Cardiac muscle cell (in vitro differentiated cells and primary cell): ENCODE data around the gene STS. TPM values are rescaled to one million over a fixed set of nuclear protein-coding genes. Genes with fewer than 3 reads are reported as not detected.
A peak's percentile ranks its signal among the peaks of the same experiment; 100 is the strongest.
"Not testable (repeated sequence)": the region's sequence is repeated elsewhere in the genome, so short reads cannot be mapped to it uniquely, and the experiment has no call there.

Experiments used
- DNase-seq, 2 donors: peaks; one replicate each; pipeline versions ENCODE4 v3.0.0 to v3.0.0-alpha.2; 2010 to 2017; ENCODE audit warnings: low read depth in 1 of 2, low spot score in 1 of 2
- H3K27ac ChIP-seq: fragments of 200-600 bp; sonication (generic); 2 replicates; pipeline ENCODE4 v1.5.1; 2016
- H3K27me3 ChIP-seq: fragments of 200-600 bp; sonication (generic); 2 replicates; pipeline ENCODE4 v1.6.0; 2016; ENCODE audit warnings: control low read depth
- H3K36me3 ChIP-seq: fragments of 200-600 bp; sonication (generic); 2 replicates; pipeline ENCODE4 v1.5.1; 2016; ENCODE audit warnings: control low read depth
- H3K4me1 ChIP-seq: fragments of 200-600 bp; sonication (generic); 2 replicates; pipeline ENCODE4 v1.8.1; 2017; ENCODE audit warnings: low read depth, mild to moderate bottlenecking, mixed run types
- H3K4me3 ChIP-seq: fragments of 200-600 bp; sonication (generic); 2 replicates; pipeline ENCODE4 v1.5.1; 2016; ENCODE audit warnings: mild to moderate bottlenecking
- H3K9me3 ChIP-seq: fragments of 200-600 bp; sonication (generic); 2 replicates; pipeline ENCODE4 v1.5.1; 2017; ENCODE audit warnings: low read depth, mild to moderate bottlenecking, control low read depth
- CTCF ChIP-seq: IDR thresholded peaks from 2 replicates; pipeline ENCODE4 v1.5.1; 2012; ENCODE audit warnings: low read depth, mild to moderate bottlenecking, low read length
- polyA plus RNA-seq: library from polyadenylated mRNA; unstranded; fragments of >200 nt; fragmentation: Nextera tagmentation; extraction: Ambion mirVana; gene quantifications from 2 replicates; pipeline ENCODE4 v1.2.1, GENCODE V29; 2016
- total RNA-seq: library from RNA; depleted of rRNA; stranded (reverse); fragments of >200 nt; gene quantifications from 2 replicates; pipeline ENCODE4 v1.2.3, GENCODE V29; 2016

The STS gene
- total and polyA plus RNA-seq, 2 experiments from 2014 or later = 1.9 to 4.9 TPM

- Histone ChIP-seq H3K9me3 (no peaks in the 10 kb centered on the region), H3K4me1 (no peaks in the 10 kb centered on the region), H3K36me3 (no peaks in the 10 kb centered on the region), H3K27me3 (no peaks in the 10 kb centered on the region), H3K27ac (no peak overlapping the region), H3K4me3 (no peak overlapping the region)
- no peak for TF ChIP-seq CTCF
- DNase-seq = no peak
Measured at GRCh38 chrX:7164174-7164573, 16.7 kb downstream of the STS start.

GRCh38 chrX:7168371-7168770, 20.9 kb downstream of the STS start:
- no peaks in the 10 kb centered on the region for H3K4me1 ChIP-seq
- no peak for TF ChIP-seq CTCF
- H3K4me3 ChIP-seq = no peak overlapping the region
- no peaks in the 10 kb centered on the region for H3K36me3 ChIP-seq
- H3K27me3 ChIP-seq = no peaks in the 10 kb centered on the region
- H3K27ac ChIP-seq = no peak overlapping the region
- no peaks in the 10 kb centered on the region for H3K9me3 ChIP-seq
- no peak for DNase-seq

GRCh38 chrX:7169627-7170026, 22.1 kb downstream of the STS start:
- Histone ChIP-seq H3K4me1 (no peaks in the 10 kb centered on the region), H3K27me3 (no peaks in the 10 kb centered on the region), H3K4me3 (no peak overlapping the region), H3K9me3 (no peaks in the 10 kb centered on the region), H3K27ac (no peak overlapping the region), H3K36me3 (no peaks in the 10 kb centered on the region)
- no peak for DNase-seq
- TF ChIP-seq CTCF = no peak

GRCh38 chrX:7170898-7171297, 23.4 kb downstream of the STS start:
- no peak for TF ChIP-seq CTCF
- Histone ChIP-seq H3K9me3 (no peaks in the 10 kb centered on the region), H3K27me3 (no peaks in the 10 kb centered on the region), H3K27ac (no peak overlapping the region), H3K4me3 (no peak overlapping the region), H3K4me1 (no peaks in the 10 kb centered on the region), H3K36me3 (no peaks in the 10 kb centered on the region)
- peak; percentile 13 to 34 for DNase-seq

GRCh38 chrX:7178859-7179258, 31.3 kb downstream of the STS start:
- H3K27me3 ChIP-seq, H3K36me3 ChIP-seq, H3K27ac ChIP-seq, H3K4me3 ChIP-seq, H3K4me1 ChIP-seq, DNase-seq, H3K9me3 ChIP-seq: not testable (repeated sequence)

- Histone ChIP-seq H3K4me1 (no peaks in the 10 kb centered on the region), H3K27me3 (no peaks in the 10 kb centered on the region), H3K27ac (no peak overlapping the region), H3K36me3 (no peaks in the 10 kb centered on the region), H3K4me3 (no peak overlapping the region), H3K9me3 (no peaks in the 10 kb centered on the region)
- DNase-seq = no peak
- no peak for TF ChIP-seq CTCF
Measured at GRCh38 chrX:7179446-7179845, 31.9 kb downstream of the STS start.
